Measurements from ENCODE around the gene RPS26. TPM values are rescaled to one million over a fixed set of nuclear protein-coding genes. Genes with fewer than 3 reads are reported as not detected.

The RPS26 gene
- total RNA-seq, 1 experiment from 2014 or later = 46.4 TPM

DNA sequence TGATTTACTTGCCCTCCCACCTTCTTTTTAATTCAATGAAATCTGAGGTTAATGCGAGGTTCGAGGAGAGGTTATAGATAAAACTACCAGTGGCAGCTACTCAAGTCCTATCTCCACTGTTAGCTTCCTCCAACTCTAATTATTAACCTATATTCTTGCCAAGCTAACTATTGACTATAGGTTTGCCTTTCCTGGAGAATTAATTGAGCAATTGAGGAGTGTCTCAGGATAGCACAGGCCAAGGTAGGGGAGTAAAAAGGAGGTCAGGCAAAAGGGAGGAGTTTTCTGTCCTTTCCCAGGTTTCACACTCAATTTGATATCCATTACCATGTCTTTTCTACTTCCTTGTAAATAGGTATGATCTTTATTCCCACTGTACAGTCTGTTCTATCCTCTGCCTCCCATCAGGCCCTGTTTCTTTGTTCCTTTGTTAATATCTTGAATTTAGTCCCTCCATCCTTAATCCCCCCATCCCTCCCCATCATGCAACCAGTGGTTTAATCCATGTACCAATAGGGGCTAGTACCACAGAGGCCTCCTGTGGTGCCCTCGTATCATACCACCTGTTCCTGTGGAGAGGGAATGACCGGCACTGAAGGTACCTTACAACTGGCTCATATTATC is 48.4 kb upstream of the RPS26 start:
- ChIA-PET POLR2A (interaction anchor here (0.6 kb wide), 1 partner anchor 53 kb away, joined by 4 read pairs; no protein-coding TSS in a partner anchor), CTCF (no interaction called here)
- intact Hi-C loops (cut with micrococcal nuclease; ENCODE audit: unreplicated experiment) = no loop called here
- no peaks in the 10 kb centered on the region for H3K9me3 ChIP-seq (ENCODE audit: control insufficient read depth, insufficient read depth, low read depth, low read length)
- no peak overlapping the region for H3K4me3 ChIP-seq (ENCODE audit: low read depth in 2 of 2, low read length in 2 of 2)
- in situ Hi-C loops (cut with HindIII; ENCODE audit: low pct_unique_long_range_greater_than_20kb, low sequenced_read_pairs) = no loop called here
- TF ChIP-seq TCF7L2 (IDR thresholded peaks at IDR 0.05; ENCODE audit: low read depth, low read length) (no peak), REST (IDR thresholded peaks at IDR 0.05; ENCODE audit: insufficient read depth in 1 of 2, low read depth in 2 of 2, low read length in 1 of 2) (no peak), CTCF (IDR thresholded peaks at IDR 0.05) (no peak), POLR2AphosphoS5 (IDR thresholded peaks at IDR 0.05; ENCODE audit: low read depth, low read length) (no peak), SIN3A (IDR thresholded peaks at IDR 0.05; ENCODE audit: borderline replicate concordance, insufficient read depth, low read depth, low read length) (no peak)
- no TSS peak for BruUV-seq (replicated peaks)
- DNase-seq (ENCODE audit: low read depth, low spot score) (no peak), ATAC-seq (no peak)
- peaks cover 14% of the 10 kb centered on the region for H3K36me3 ChIP-seq (ENCODE audit: control insufficient read depth, insufficient read depth, low read length)
- no peak overlapping the region for H3K27ac ChIP-seq (ENCODE audit: low read length)
- no peaks in the 10 kb centered on the region for H3K4me1 ChIP-seq (ENCODE audit: control insufficient read depth, insufficient read depth, low read length)
- H3K27me3 ChIP-seq (ENCODE audit: control insufficient read depth, insufficient read depth, low read length) = no peaks in the 10 kb centered on the region

GRCh38 chr12:55995366-55995765 is 46.4 kb upstream of the RPS26 start:
- no peak for ATAC-seq
- ChIA-PET CTCF (interaction anchor here (0.6 to 1.5 kb wide), 5 partner anchors 12 to 257 kb away, joined by 3 to 8 read pairs (median 3); partner anchors contain the start of gene RAB5B), POLR2A (no interaction called here)
- no peaks in the 10 kb centered on the region for H3K27me3 ChIP-seq (ENCODE audit: control insufficient read depth, insufficient read depth, low read length)
- no peak for TF ChIP-seq REST (IDR thresholded peaks at IDR 0.05; ENCODE audit: insufficient read depth in 1 of 2, low read depth in 2 of 2, low read length in 1 of 2)
- TF ChIP-seq SIN3A (IDR thresholded peaks at IDR 0.05; ENCODE audit: borderline replicate concordance, insufficient read depth, low read depth, low read length) = no peak
- TF ChIP-seq CTCF (IDR thresholded peaks at IDR 0.05) = no peak
- in situ Hi-C loops (cut with HindIII; ENCODE audit: low pct_unique_long_range_greater_than_20kb, low sequenced_read_pairs) = no loop called here
- peaks cover 13% of the 10 kb centered on the region for H3K36me3 ChIP-seq (ENCODE audit: control insufficient read depth, insufficient read depth, low read length)
- BruUV-seq (replicated peaks) = no TSS peak
- no peak overlapping the region for H3K27ac ChIP-seq (ENCODE audit: low read length)
- intact Hi-C loops (cut with micrococcal nuclease; ENCODE audit: unreplicated experiment) = loop anchor here (5.0 kb wide), 1 partner anchor 47 kb away; the partner anchor contains the start of gene RPS26
- no peak for DNase-seq (ENCODE audit: low read depth, low spot score)
- no peak overlapping the region for H3K4me3 ChIP-seq (ENCODE audit: low read depth in 2 of 2, low read length in 2 of 2)
- H3K4me1 ChIP-seq (ENCODE audit: control insufficient read depth, insufficient read depth, low read length) = no peaks in the 10 kb centered on the region
- H3K9me3 ChIP-seq (ENCODE audit: control insufficient read depth, insufficient read depth, low read depth, low read length) = no peaks in the 10 kb centered on the region
